Measurements from ENCODE around the gene TMEM140.

DNA sequence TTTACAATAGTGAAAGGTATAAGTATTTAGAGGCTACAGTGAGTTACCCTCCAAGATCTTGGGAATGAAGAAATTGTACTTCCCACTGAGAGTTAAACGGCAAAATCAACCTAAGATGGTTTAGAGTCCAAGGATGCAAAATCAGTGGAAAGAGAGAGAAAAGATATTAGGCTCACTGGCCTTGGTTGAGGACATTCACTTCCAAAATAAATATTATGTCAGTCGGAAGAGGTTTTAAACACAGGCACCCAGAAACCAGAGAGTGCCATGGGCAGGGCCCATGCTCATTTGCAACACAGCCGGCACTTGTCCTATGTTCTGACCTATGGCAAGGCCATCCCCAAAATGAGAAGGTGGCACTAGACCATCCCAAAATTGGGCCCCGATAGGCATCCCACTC lies 67.3 kb downstream of the TMEM140 start:
- TF ChIP-seq, protein P1, sequence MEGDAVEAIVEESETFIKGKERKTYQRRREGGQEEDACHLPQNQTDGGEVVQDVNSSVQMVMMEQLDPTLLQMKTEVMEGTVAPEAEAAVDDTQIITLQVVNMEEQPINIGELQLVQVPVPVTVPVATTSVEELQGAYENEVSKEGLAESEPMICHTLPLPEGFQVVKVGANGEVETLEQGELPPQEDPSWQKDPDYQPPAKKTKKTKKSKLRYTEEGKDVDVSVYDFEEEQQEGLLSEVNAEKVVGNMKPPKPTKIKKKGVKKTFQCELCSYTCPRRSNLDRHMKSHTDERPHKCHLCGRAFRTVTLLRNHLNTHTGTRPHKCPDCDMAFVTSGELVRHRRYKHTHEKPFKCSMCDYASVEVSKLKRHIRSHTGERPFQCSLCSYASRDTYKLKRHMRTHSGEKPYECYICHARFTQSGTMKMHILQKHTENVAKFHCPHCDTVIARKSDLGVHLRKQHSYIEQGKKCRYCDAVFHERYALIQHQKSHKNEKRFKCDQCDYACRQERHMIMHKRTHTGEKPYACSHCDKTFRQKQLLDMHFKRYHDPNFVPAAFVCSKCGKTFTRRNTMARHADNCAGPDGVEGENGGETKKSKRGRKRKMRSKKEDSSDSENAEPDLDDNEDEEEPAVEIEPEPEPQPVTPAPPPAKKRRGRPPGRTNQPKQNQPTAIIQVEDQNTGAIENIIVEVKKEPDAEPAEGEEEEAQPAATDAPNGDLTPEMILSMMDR (IDR thresholded peaks at IDR 0.05) = no peak
- no peak for TF ChIP-seq POLR2A (IDR thresholded peaks at IDR 0.05)
